WTC11 (cell line): ENCODE results near the gene CD8B. TPM values are rescaled to one million over a fixed set of nuclear protein-coding genes. Genes with fewer than 3 reads are reported as not detected.

ENCODE experiments used
- ATAC-seq: fragments of 200-7000 bp; cut with Tn5 transposase; 2 replicates; pipeline ENCODE4 v1.10.0; 2021; ENCODE audit warnings: mild to moderate bottlenecking, moderate library complexity
- CTCF ChIA-PET: fragments of 300-600 bp; sonication (Branson Sonifier 250); formaldehyde crosslinking; loops from one replicate; lab custom pipeline; 2021; ENCODE audit warnings: antibody characterized with exemption; lab: Charles Lee
- POLR2A ChIA-PET: fragments of 350-600 bp; sonication (Branson Sonifier 250); formaldehyde crosslinking; loops from one replicate; lab custom pipeline; 2021; ENCODE audit warnings: antibody characterized with exemption; lab: Charles Lee
- DNase-seq: peaks from one replicate; pipeline ENCODE4 v3.0.0; 2021; ENCODE audit warnings: low spot score
- H3K27ac Mint-ChIP-seq: 2 replicates; pipeline ENCODE4 v1.8.0; 2021; ENCODE audit warnings: mixed read lengths
- H3K27me3 Mint-ChIP-seq: 2 replicates; pipeline ENCODE4 v1.8.0; 2021; ENCODE audit warnings: low read depth, mild to moderate bottlenecking, moderate library complexity, mixed read lengths
- H3K36me3 Mint-ChIP-seq: 2 replicates; pipeline ENCODE4 v1.8.0; 2021; ENCODE audit warnings: mixed read lengths
- H3K4me1 Mint-ChIP-seq: 2 replicates; pipeline ENCODE4 v1.8.0; 2022; ENCODE audit warnings: mixed read lengths
- H3K4me3 Mint-ChIP-seq: 2 replicates; pipeline ENCODE4 v1.8.0; 2021; ENCODE audit warnings: mild to moderate bottlenecking, moderate library complexity, mixed read lengths
- H3K9me3 Mint-ChIP-seq: 2 replicates; pipeline ENCODE4 v1.8.0; 2021; ENCODE audit warnings: mixed read lengths
- ATF1 ChIP-seq: sonication (generic); formaldehyde crosslinking; IDR thresholded peaks from 2 replicates; pipeline ENCODE4 v1.8.1; 2023; ENCODE audit warnings: mild to moderate bottlenecking, moderate library complexity, missing genetic modification reagents
- ELF4 ChIP-seq: sonication (generic); formaldehyde crosslinking; IDR thresholded peaks from 2 replicates; pipeline ENCODE4 v1.8.1; 2022; ENCODE audit warnings: low read depth, mild to moderate bottlenecking, moderate library complexity, missing genetic modification reagents
- ETV6 ChIP-seq: sonication (generic); formaldehyde crosslinking; IDR thresholded peaks from 2 replicates; pipeline ENCODE4 v1.8.1; 2022; ENCODE audit warnings: mild to moderate bottlenecking, missing genetic modification reagents
- NR2C2 ChIP-seq: sonication (generic); formaldehyde crosslinking; IDR thresholded peaks from 2 replicates; pipeline ENCODE4 v1.8.0; 2022; ENCODE audit warnings: mild to moderate bottlenecking, missing genetic modification reagents
- OVOL2 ChIP-seq: fragments of 250-450 bp; sonication (Bioruptor Pico); IDR thresholded peaks from 2 replicates; pipeline ENCODE4 v1.9.0; 2021; ENCODE audit warnings: mild to moderate bottlenecking, borderline replicate concordance
- PRRX2 ChIP-seq: fragments of 250-450 bp; sonication (Bioruptor Pico); IDR thresholded peaks from 2 replicates; pipeline ENCODE4 v1.8.0; 2021; ENCODE audit warnings: mild to moderate bottlenecking
- RORB ChIP-seq: fragments of 250-450 bp; sonication (Bioruptor Pico); IDR thresholded peaks from 2 replicates; pipeline ENCODE4 v1.9.0; 2021; ENCODE audit warnings: mild to moderate bottlenecking
- SOX15 ChIP-seq: fragments of 250-450 bp; sonication (Bioruptor Pico); IDR thresholded peaks from 2 replicates; pipeline ENCODE4 v1.9.0; 2021; ENCODE audit warnings: mild to moderate bottlenecking
- TEAD1 ChIP-seq: sonication (generic); formaldehyde crosslinking; IDR thresholded peaks from 2 replicates; pipeline ENCODE4 v1.8.0; 2022; ENCODE audit warnings: mild to moderate bottlenecking, missing genetic modification reagents
- ZBTB21 ChIP-seq: sonication (generic); formaldehyde crosslinking; IDR thresholded peaks from 2 replicates; pipeline ENCODE4 v1.8.1; 2023; ENCODE audit warnings: mild to moderate bottlenecking, missing genetic modification reagents, borderline replicate concordance
- ZNF317 ChIP-seq: sonication (generic); formaldehyde crosslinking; IDR thresholded peaks from 2 replicates; pipeline ENCODE4 v1.8.1; 2023; ENCODE audit warnings: low read depth, mild to moderate bottlenecking, moderate library complexity, missing genetic modification reagents, borderline replicate concordance
- total RNA-seq: library from RNA; stranded (reverse); gene quantifications from 3 replicates; pipeline ENCODE4 v1.2.3, GENCODE V29; 2021
- TF ChIP-seq, protein P1 (sequence below): sonication (generic); formaldehyde crosslinking; IDR thresholded peaks from 2 replicates; pipeline ENCODE4 v1.8.0; 2023; ENCODE audit warnings: missing genetic modification reagents, mild to moderate bottlenecking, borderline replicate concordance
- TF ChIP-seq, protein P2 (sequence below): fragments of 250-450 bp; sonication (Bioruptor Pico); IDR thresholded peaks from 2 replicates; pipeline ENCODE4 v1.9.0; 2021; ENCODE audit warnings: mild to moderate bottlenecking
- TF ChIP-seq, protein P3 (sequence below): sonication (generic); formaldehyde crosslinking; conservative IDR thresholded peaks from 2 replicates; pipeline ENCODE4 v1.8.1; 2022; ENCODE audit warnings: mild to moderate bottlenecking, missing genetic modification reagents
- TF ChIP-seq, protein P4 (sequence below): fragments of 250-450 bp; sonication (Bioruptor Pico); IDR thresholded peaks from 2 replicates; pipeline ENCODE4 v1.9.0; 2021; ENCODE audit warnings: mild to moderate bottlenecking
- TF ChIP-seq, protein P5 (sequence below): sonication (generic); formaldehyde crosslinking; IDR thresholded peaks from 2 replicates; pipeline ENCODE4 v1.8.1; 2023; ENCODE audit warnings: mild to moderate bottlenecking, missing genetic modification reagents
- TF ChIP-seq, protein P6 (sequence below): fragments of 250-450 bp; sonication (Bioruptor Pico); conservative IDR thresholded peaks from 2 replicates; pipeline ENCODE4 v1.9.0; 2021; ENCODE audit warnings: mild to moderate bottlenecking
- TF ChIP-seq, protein P7 (sequence below): fragments of 250-450 bp; sonication (Bioruptor Pico); IDR thresholded peaks from 2 replicates; pipeline ENCODE4 v1.8.0; 2021; ENCODE audit warnings: mild to moderate bottlenecking
- TF ChIP-seq, protein P8 (sequence below): sonication (generic); formaldehyde crosslinking; IDR thresholded peaks from 2 replicates; pipeline ENCODE4 v1.8.0; 2022; ENCODE audit warnings: mild to moderate bottlenecking, missing genetic modification reagents

The CD8B gene
- total RNA-seq, 1 experiment from 2014 or later: 0.70 TPM

DNA sequence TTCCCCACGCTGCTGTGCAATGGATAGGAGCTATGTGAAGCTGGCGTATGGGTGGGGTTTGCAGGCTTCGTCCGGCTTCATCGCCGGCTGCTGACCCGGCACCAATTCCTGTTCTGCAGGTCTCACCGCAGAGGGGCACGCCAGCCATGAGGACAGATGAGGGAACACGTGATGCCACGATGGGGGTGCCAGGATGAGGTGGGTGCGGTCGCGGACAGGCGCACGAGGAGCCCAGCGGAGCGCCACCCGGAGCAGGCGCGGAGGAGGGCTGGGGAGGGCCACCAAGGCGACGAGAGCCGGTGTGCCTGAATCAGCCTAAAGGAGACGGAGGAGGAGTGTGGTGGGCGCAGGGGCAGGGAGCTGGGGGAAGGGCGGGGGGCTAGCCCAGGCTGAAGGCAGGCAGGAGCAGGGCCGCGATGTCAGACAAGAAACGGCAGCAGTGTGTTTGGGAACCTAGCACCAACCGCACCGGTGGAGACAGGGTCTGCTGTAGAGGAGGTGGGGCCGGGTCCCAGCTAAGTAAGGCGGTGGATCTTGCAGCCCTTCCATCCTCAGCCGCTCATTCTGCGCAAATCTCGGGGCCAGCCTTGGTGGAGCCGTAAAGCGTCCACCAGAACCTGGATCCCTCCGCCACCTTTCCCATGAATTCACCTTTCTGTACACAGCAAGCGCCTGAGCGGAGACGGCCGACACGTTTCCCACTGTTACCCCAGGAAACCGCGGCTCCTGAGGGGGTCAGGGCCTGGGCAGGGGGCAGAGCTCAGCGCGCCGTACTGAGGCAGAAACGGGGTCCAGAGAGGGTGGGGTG lies 54.0 kb downstream of the CD8B start (continued):
- TF ChIP-seq, protein P1, sequence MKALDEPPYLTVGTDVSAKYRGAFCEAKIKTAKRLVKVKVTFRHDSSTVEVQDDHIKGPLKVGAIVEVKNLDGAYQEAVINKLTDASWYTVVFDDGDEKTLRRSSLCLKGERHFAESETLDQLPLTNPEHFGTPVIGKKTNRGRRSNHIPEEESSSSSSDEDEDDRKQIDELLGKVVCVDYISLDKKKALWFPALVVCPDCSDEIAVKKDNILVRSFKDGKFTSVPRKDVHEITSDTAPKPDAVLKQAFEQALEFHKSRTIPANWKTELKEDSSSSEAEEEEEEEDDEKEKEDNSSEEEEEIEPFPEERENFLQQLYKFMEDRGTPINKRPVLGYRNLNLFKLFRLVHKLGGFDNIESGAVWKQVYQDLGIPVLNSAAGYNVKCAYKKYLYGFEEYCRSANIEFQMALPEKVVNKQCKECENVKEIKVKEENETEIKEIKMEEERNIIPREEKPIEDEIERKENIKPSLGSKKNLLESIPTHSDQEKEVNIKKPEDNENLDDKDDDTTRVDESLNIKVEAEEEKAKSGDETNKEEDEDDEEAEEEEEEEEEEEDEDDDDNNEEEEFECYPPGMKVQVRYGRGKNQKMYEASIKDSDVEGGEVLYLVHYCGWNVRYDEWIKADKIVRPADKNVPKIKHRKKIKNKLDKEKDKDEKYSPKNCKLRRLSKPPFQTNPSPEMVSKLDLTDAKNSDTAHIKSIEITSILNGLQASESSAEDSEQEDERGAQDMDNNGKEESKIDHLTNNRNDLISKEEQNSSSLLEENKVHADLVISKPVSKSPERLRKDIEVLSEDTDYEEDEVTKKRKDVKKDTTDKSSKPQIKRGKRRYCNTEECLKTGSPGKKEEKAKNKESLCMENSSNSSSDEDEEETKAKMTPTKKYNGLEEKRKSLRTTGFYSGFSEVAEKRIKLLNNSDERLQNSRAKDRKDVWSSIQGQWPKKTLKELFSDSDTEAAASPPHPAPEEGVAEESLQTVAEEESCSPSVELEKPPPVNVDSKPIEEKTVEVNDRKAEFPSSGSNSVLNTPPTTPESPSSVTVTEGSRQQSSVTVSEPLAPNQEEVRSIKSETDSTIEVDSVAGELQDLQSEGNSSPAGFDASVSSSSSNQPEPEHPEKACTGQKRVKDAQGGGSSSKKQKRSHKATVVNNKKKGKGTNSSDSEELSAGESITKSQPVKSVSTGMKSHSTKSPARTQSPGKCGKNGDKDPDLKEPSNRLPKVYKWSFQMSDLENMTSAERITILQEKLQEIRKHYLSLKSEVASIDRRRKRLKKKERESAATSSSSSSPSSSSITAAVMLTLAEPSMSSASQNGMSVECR (CRISPR knock-in tag): peak; percentile 91; the same call in 1 of the 2 replicates
- TF ChIP-seq, protein P2, sequence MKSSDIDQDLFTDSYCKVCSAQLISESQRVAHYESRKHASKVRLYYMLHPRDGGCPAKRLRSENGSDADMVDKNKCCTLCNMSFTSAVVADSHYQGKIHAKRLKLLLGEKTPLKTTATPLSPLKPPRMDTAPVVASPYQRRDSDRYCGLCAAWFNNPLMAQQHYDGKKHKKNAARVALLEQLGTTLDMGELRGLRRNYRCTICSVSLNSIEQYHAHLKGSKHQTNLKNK: no peak
- TF ChIP-seq, protein P3, sequence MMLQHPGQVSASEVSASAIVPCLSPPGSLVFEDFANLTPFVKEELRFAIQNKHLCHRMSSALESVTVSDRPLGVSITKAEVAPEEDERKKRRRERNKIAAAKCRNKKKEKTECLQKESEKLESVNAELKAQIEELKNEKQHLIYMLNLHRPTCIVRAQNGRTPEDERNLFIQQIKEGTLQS: no peak

DNA sequence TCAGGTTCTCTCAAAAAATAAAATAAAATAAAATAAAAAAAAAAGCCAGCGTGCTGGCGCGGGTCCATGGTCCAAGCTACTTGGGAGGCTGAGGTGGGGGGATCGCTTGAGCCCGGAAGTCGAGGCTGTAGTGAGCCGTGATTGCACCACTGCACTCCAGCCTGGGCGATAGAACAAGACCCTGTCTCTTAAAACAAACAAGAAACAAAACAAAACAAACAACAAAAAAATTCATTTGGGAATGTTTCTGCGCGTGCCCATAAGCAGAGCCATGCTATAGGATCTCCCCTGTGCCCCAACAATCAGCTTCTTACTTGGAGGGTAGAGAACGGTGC lies 54.6 kb downstream of the CD8B start:
- ATAC-seq: no peak
- H3K27me3 Mint-ChIP-seq: peaks cover 50% of the 10 kb centered on the region
- no peaks in the 10 kb centered on the region for H3K9me3 Mint-ChIP-seq
- H3K27ac Mint-ChIP-seq: no peak overlapping the region
- no peak for DNase-seq
- H3K4me3 Mint-ChIP-seq: peak overlapping the region; percentile 86
- ChIA-PET POLR2A (no interaction called here), CTCF (interaction anchor here (0.9 to 1.5 kb wide), 4 partner anchors 16 to 289 kb away, joined by 3 to 5 read pairs (median 4); partner anchors contain the start of gene CD8A)
- H3K4me1 Mint-ChIP-seq: peaks cover 16% of the 10 kb centered on the region
- no peaks in the 10 kb centered on the region for H3K36me3 Mint-ChIP-seq
- no peak for TF ChIP-seq ZBTB21 (CRISPR knock-in tag)
- TF ChIP-seq, protein P4, sequence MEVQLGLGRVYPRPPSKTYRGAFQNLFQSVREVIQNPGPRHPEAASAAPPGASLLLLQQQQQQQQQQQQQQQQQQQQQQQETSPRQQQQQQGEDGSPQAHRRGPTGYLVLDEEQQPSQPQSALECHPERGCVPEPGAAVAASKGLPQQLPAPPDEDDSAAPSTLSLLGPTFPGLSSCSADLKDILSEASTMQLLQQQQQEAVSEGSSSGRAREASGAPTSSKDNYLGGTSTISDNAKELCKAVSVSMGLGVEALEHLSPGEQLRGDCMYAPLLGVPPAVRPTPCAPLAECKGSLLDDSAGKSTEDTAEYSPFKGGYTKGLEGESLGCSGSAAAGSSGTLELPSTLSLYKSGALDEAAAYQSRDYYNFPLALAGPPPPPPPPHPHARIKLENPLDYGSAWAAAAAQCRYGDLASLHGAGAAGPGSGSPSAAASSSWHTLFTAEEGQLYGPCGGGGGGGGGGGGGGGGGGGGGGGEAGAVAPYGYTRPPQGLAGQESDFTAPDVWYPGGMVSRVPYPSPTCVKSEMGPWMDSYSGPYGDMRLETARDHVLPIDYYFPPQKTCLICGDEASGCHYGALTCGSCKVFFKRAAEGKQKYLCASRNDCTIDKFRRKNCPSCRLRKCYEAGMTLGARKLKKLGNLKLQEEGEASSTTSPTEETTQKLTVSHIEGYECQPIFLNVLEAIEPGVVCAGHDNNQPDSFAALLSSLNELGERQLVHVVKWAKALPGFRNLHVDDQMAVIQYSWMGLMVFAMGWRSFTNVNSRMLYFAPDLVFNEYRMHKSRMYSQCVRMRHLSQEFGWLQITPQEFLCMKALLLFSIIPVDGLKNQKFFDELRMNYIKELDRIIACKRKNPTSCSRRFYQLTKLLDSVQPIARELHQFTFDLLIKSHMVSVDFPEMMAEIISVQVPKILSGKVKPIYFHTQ (CRISPR knock-in tag): no peak
- TF ChIP-seq, protein P5, sequence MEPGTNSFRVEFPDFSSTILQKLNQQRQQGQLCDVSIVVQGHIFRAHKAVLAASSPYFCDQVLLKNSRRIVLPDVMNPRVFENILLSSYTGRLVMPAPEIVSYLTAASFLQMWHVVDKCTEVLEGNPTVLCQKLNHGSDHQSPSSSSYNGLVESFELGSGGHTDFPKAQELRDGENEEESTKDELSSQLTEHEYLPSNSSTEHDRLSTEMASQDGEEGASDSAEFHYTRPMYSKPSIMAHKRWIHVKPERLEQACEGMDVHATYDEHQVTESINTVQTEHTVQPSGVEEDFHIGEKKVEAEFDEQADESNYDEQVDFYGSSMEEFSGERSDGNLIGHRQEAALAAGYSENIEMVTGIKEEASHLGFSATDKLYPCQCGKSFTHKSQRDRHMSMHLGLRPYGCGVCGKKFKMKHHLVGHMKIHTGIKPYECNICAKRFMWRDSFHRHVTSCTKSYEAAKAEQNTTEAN (CRISPR knock-in tag): no peak
- no peak for TF ChIP-seq OVOL2 (CRISPR knock-in tag)
- TF ChIP-seq, protein P6, sequence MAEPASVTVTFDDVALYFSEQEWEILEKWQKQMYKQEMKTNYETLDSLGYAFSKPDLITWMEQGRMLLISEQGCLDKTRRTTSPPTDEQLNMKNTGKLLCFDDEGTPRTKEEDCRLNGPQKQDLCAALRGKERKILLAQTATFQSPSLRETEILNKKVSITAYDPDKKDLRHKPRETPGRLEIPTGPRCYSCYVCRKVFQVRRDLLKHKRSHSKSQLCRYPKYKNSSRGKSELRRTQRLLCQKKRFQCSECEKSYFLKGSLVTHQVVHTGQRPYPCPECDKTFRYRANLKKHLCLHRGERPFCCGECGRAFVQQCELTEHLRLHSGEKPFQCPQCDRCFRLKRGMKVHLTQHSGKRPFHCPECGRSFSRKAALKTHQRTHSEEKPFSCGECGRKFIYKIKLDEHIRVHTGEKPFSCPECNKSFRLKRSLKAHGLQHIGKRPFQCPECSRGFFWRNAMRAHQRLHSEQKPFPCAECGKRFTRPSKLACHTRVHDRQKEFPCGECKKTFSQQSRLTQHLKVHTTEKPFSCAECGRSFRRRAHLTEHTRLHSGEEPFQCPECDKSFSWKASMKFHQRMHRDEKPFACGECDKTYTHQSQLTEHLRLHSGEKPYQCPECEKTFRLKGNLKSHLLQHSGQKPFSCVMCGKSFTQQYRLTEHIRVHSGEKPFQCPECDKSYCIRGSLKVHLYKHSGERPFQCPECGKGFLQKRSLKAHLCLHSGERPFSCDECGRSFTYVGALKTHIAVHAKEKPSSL (CRISPR knock-in tag): no peak
- TF ChIP-seq ELF4 (CRISPR knock-in tag): no peak
- no peak for TF ChIP-seq RORB (CRISPR knock-in tag)
- TF ChIP-seq SOX15 (CRISPR knock-in tag): no peak
- no peak for TF ChIP-seq NR2C2 (CRISPR knock-in tag)
- TF ChIP-seq, protein P7, sequence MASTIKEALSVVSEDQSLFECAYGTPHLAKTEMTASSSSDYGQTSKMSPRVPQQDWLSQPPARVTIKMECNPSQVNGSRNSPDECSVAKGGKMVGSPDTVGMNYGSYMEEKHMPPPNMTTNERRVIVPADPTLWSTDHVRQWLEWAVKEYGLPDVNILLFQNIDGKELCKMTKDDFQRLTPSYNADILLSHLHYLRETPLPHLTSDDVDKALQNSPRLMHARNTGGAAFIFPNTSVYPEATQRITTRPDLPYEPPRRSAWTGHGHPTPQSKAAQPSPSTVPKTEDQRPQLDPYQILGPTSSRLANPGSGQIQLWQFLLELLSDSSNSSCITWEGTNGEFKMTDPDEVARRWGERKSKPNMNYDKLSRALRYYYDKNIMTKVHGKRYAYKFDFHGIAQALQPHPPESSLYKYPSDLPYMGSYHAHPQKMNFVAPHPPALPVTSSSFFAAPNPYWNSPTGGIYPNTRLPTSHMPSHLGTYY (CRISPR knock-in tag): no peak
- TF ChIP-seq ZNF317 (CRISPR knock-in tag): no peak
- no peak for TF ChIP-seq ATF1
- TF ChIP-seq, protein P8, sequence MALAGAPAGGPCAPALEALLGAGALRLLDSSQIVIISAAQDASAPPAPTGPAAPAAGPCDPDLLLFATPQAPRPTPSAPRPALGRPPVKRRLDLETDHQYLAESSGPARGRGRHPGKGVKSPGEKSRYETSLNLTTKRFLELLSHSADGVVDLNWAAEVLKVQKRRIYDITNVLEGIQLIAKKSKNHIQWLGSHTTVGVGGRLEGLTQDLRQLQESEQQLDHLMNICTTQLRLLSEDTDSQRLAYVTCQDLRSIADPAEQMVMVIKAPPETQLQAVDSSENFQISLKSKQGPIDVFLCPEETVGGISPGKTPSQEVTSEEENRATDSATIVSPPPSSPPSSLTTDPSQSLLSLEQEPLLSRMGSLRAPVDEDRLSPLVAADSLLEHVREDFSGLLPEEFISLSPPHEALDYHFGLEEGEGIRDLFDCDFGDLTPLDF (CRISPR knock-in tag): no peak
- no peak for TF ChIP-seq PRRX2 (CRISPR knock-in tag)
- no peak for TF ChIP-seq TEAD1 (CRISPR knock-in tag)
- no peak for TF ChIP-seq ETV6 (CRISPR knock-in tag)
